Liver (tissue), 9 donors: ENCODE measurements around the gene PLA1A. TPM values are rescaled to one million over a fixed set of nuclear protein-coding genes. Genes with fewer than 3 reads are reported as not detected.

Source experiments
- DNase-seq: peaks from one replicate; pipeline ENCODE4 v3.0.0-alpha.2; 2017; ENCODE audit warnings: low spot score
- H3K27ac ChIP-seq, 2 donors: one replicate each; pipeline ENCODE4 v1.7.0; 2013; ENCODE audit warnings: inconsistent platforms in 2 of 2, low read length in 2 of 2, control low read depth in 1 of 2, low read depth in 1 of 2, mild to moderate bottlenecking in 1 of 2
- H3K27me3 ChIP-seq, 4 donors: one replicate each; pipeline versions ENCODE4 v1.6.1 to v1.7.0; 2013; ENCODE audit warnings: low read length in 3 of 4, inconsistent platforms in 1 of 4, mild to moderate bottlenecking in 1 of 4, moderate library complexity in 1 of 4; ENCODE audit not compliant: control insufficient read depth in 4 of 4, insufficient read depth in 4 of 4
- H3K36me3 ChIP-seq, 4 donors: one replicate each; pipeline versions ENCODE4 v1.6.1 to v1.7.0; 2013; ENCODE audit warnings: low read length in 3 of 4, mild to moderate bottlenecking in 3 of 4, low read depth in 1 of 4, moderate library complexity in 1 of 4; ENCODE audit not compliant: control insufficient read depth in 4 of 4, insufficient read depth in 3 of 4
- H3K4me1 ChIP-seq, 4 donors: one replicate each; pipeline versions ENCODE4 v1.6.1 to v1.7.0; 2013; ENCODE audit warnings: low read length in 3 of 4, mild to moderate bottlenecking in 3 of 4, moderate library complexity in 1 of 4; ENCODE audit not compliant: control insufficient read depth in 4 of 4, insufficient read depth in 4 of 4
- H3K4me3 ChIP-seq, 3 donors: one replicate each; pipeline versions ENCODE4 v1.6.1 to v1.7.0; 2013; ENCODE audit warnings: low read length in 3 of 3, control low read depth in 1 of 3, low read depth in 1 of 3, mild to moderate bottlenecking in 1 of 3
- H3K9ac ChIP-seq, 2 donors: one replicate each; pipeline ENCODE4 v1.7.0; 2013; ENCODE audit warnings: low read length in 2 of 2, mild to moderate bottlenecking in 2 of 2, moderate library complexity in 2 of 2, control low read depth in 1 of 2, low read depth in 1 of 2
- H3K9me3 ChIP-seq, 4 donors: one replicate each; pipeline versions ENCODE4 v1.6.1 to v1.7.0; 2013; ENCODE audit warnings: low read length in 3 of 4; ENCODE audit not compliant: control insufficient read depth in 4 of 4
- EGR1 ChIP-seq, 2 donors: IDR thresholded peaks; 2 replicates each; pipeline ENCODE4 v1.6.1; 2016 to 2018; ENCODE audit warnings: antibody characterized with exemption in 2 of 2, low read depth in 2 of 2
- FOXA1 ChIP-seq: IDR thresholded peaks from 2 replicates; pipeline ENCODE4 v1.6.1; 2016; ENCODE audit warnings: antibody characterized with exemption
- FOXA2 ChIP-seq: IDR thresholded peaks from 2 replicates; pipeline ENCODE4 v1.6.1; 2016; ENCODE audit warnings: antibody characterized with exemption
- HNF4A ChIP-seq, 2 donors: conservative IDR thresholded peaks; 2 replicates each; pipeline ENCODE4 v1.6.1; 2016; ENCODE audit warnings: antibody characterized with exemption in 2 of 2, mild to moderate bottlenecking in 2 of 2
- HNF4G ChIP-seq: IDR thresholded peaks from 2 replicates; pipeline ENCODE4 v1.6.1; 2016; ENCODE audit warnings: antibody characterized with exemption
- JUND ChIP-seq, 2 donors: IDR thresholded peaks; 2 replicates each; pipeline ENCODE4 v1.6.1; 2016; ENCODE audit warnings: antibody characterized with exemption in 2 of 2
- NR2F2 ChIP-seq: IDR thresholded peaks from 2 replicates; pipeline ENCODE4 v1.6.1; 2016; ENCODE audit warnings: antibody characterized with exemption
- RAD21 ChIP-seq, 2 donors: IDR thresholded peaks; 2 replicates each; pipeline ENCODE4 v1.6.1; 2016; ENCODE audit warnings: antibody characterized with exemption in 2 of 2, mild to moderate bottlenecking in 2 of 2
- SP1 ChIP-seq: IDR thresholded peaks from 2 replicates; pipeline ENCODE4 v1.6.1; 2018; ENCODE audit warnings: antibody characterized with exemption, mild to moderate bottlenecking
- YY1 ChIP-seq: IDR thresholded peaks from 2 replicates; pipeline ENCODE4 v1.6.1; 2016; ENCODE audit warnings: antibody characterized with exemption, mild to moderate bottlenecking
- WGBS: extraction: QIAGEN DNeasy Blood & Tissue Kit; methylation state at CpG from one replicate; pipeline ENCODE4 v1.1.7; 2013; 5-methylcytosine and 5-hydroxymethylcytosine counted together
- polyA plus RNA-seq, 2 donors: library from polyadenylated mRNA; stranded (reverse) in 1 of 2; unstranded in 1 of 2; fragments of 200-250 nt in 1 of 2; fragments of >200 nt in 1 of 2; fragmentation: Nextera tagmentation in 1 of 2; extraction: Ambion mirVana in 1 of 2; gene quantifications; one replicate each; pipeline versions ENCODE4 v1.2.1 to v1.2.3, GENCODE V29; 2013 to 2015
- total RNA-seq, 2 donors: library from RNA; depleted of rRNA; stranded (reverse); fragments of >200 nt; gene quantifications; one replicate each; pipeline ENCODE4 v1.2.3, GENCODE V29; 2014
- TF ChIP-seq, protein P1 (sequence below): IDR thresholded peaks from 2 replicates; pipeline ENCODE4 v1.6.1; 2016; ENCODE audit warnings: antibody characterized with exemption
- TF ChIP-seq, protein P2 (sequence below): IDR thresholded peaks from 2 replicates; pipeline ENCODE4 v1.6.1; 2016; ENCODE audit warnings: antibody characterized with exemption
- TF ChIP-seq, protein P3 (sequence below): IDR thresholded peaks from 2 replicates; pipeline ENCODE4 v1.6.1; 2016; ENCODE audit warnings: antibody characterized with exemption
- TF ChIP-seq, protein P4 (sequence below): fragments of 150-350 bp; IDR thresholded peaks from 2 replicates; pipeline ENCODE4 v1.5.1; 2017; ENCODE audit warnings: improper control_type of control experiment, low read depth, low read length; ENCODE audit not compliant: missing input control
- TF ChIP-seq, protein P5 (sequence below): IDR thresholded peaks from 2 replicates; pipeline ENCODE4 v1.6.1; 2016; ENCODE audit warnings: antibody characterized with exemption, mild to moderate bottlenecking
- donor health status: healthy.
- donor health status: healthy.
- donor health status: healthy.
- donor health status: healthy.
- donor health status: healthy.

Gene PLA1A
- total and polyA plus RNA-seq, 4 donors: 6.0 to 63.9 (median 33.0) TPM

DNA sequence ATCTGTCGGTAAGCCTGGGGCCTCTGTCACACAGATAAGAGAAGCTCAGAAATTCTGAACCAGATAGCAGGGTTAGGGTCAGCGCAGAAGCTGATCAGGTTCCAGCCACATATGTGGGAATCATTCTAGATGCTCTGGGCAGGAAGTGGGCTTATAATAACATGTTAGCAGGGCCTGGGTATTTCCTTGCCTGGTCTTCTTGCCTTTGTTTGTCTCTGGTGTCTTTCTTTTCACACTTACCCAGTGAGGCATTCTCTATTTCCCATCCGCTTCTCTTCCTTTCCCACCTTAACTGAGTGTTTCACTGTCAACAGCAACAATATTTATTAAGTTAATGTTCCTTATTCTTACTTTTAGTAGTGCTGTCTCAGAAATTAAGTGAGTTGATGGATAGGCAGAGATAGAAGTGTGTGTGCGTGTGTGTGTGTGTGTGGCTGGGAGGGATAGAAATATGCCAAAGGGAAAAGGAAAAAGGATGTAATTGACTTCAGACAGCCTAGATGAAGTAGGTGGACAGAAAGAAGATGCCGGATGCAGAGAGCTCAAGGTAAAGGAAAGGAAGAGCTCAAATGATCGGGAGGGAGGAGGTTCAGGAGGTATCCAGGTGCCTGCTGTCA lies 2.0 kb downstream of the PLA1A start:
- H3K9ac ChIP-seq: no peak overlapping the region
- no peaks in the 10 kb centered on the region for H3K27me3 ChIP-seq
- no peak overlapping the region for H3K27ac ChIP-seq
- WGBS: 93% methylated on average over 6 of the region's 6 CpGs
- TF ChIP-seq YY1: no peak
- TF ChIP-seq HNF4G: no peak
- TF ChIP-seq, protein P1, sequence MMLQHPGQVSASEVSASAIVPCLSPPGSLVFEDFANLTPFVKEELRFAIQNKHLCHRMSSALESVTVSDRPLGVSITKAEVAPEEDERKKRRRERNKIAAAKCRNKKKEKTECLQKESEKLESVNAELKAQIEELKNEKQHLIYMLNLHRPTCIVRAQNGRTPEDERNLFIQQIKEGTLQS: no peak
- TF ChIP-seq, protein P2, sequence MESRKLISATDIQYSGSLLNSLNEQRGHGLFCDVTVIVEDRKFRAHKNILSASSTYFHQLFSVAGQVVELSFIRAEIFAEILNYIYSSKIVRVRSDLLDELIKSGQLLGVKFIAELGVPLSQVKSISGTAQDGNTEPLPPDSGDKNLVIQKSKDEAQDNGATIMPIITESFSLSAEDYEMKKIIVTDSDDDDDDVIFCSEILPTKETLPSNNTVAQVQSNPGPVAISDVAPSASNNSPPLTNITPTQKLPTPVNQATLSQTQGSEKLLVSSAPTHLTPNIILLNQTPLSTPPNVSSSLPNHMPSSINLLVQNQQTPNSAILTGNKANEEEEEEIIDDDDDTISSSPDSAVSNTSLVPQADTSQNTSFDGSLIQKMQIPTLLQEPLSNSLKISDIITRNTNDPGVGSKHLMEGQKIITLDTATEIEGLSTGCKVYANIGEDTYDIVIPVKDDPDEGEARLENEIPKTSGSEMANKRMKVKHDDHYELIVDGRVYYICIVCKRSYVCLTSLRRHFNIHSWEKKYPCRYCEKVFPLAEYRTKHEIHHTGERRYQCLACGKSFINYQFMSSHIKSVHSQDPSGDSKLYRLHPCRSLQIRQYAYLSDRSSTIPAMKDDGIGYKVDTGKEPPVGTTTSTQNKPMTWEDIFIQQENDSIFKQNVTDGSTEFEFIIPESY: no peak
- TF ChIP-seq, protein P3, sequence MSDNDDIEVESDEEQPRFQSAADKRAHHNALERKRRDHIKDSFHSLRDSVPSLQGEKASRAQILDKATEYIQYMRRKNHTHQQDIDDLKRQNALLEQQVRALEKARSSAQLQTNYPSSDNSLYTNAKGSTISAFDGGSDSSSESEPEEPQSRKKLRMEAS: no peak
- no peak for TF ChIP-seq EGR1 (IDR thresholded peaks at IDR 0.05; ENCODE audit: low read depth in 2 of 2)
- TF ChIP-seq, protein P4, sequence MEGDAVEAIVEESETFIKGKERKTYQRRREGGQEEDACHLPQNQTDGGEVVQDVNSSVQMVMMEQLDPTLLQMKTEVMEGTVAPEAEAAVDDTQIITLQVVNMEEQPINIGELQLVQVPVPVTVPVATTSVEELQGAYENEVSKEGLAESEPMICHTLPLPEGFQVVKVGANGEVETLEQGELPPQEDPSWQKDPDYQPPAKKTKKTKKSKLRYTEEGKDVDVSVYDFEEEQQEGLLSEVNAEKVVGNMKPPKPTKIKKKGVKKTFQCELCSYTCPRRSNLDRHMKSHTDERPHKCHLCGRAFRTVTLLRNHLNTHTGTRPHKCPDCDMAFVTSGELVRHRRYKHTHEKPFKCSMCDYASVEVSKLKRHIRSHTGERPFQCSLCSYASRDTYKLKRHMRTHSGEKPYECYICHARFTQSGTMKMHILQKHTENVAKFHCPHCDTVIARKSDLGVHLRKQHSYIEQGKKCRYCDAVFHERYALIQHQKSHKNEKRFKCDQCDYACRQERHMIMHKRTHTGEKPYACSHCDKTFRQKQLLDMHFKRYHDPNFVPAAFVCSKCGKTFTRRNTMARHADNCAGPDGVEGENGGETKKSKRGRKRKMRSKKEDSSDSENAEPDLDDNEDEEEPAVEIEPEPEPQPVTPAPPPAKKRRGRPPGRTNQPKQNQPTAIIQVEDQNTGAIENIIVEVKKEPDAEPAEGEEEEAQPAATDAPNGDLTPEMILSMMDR: no peak
- no peak for TF ChIP-seq RAD21 (IDR thresholded peaks at IDR 0.05)
- TF ChIP-seq FOXA2: no peak
- TF ChIP-seq NR2F2: no peak
- TF ChIP-seq, protein P5, sequence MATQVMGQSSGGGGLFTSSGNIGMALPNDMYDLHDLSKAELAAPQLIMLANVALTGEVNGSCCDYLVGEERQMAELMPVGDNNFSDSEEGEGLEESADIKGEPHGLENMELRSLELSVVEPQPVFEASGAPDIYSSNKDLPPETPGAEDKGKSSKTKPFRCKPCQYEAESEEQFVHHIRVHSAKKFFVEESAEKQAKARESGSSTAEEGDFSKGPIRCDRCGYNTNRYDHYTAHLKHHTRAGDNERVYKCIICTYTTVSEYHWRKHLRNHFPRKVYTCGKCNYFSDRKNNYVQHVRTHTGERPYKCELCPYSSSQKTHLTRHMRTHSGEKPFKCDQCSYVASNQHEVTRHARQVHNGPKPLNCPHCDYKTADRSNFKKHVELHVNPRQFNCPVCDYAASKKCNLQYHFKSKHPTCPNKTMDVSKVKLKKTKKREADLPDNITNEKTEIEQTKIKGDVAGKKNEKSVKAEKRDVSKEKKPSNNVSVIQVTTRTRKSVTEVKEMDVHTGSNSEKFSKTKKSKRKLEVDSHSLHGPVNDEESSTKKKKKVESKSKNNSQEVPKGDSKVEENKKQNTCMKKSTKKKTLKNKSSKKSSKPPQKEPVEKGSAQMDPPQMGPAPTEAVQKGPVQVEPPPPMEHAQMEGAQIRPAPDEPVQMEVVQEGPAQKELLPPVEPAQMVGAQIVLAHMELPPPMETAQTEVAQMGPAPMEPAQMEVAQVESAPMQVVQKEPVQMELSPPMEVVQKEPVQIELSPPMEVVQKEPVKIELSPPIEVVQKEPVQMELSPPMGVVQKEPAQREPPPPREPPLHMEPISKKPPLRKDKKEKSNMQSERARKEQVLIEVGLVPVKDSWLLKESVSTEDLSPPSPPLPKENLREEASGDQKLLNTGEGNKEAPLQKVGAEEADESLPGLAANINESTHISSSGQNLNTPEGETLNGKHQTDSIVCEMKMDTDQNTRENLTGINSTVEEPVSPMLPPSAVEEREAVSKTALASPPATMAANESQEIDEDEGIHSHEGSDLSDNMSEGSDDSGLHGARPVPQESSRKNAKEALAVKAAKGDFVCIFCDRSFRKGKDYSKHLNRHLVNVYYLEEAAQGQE: no peak
- no peak for TF ChIP-seq SP1
- TF ChIP-seq HNF4A (conservative IDR thresholded peaks at IDR 0.05): no peak
- no peak for TF ChIP-seq FOXA1
- no peak for TF ChIP-seq JUND (IDR thresholded peaks at IDR 0.05)
- no peaks in the 10 kb centered on the region for H3K36me3 ChIP-seq
- no peaks in the 10 kb centered on the region for H3K9me3 ChIP-seq
- DNase-seq: no peak
- peaks cover 2 to 42% (median 24%) of the 10 kb centered on the region in 4 donors for H3K4me1 ChIP-seq
- H3K4me3 ChIP-seq: no peak overlapping the region

DNA sequence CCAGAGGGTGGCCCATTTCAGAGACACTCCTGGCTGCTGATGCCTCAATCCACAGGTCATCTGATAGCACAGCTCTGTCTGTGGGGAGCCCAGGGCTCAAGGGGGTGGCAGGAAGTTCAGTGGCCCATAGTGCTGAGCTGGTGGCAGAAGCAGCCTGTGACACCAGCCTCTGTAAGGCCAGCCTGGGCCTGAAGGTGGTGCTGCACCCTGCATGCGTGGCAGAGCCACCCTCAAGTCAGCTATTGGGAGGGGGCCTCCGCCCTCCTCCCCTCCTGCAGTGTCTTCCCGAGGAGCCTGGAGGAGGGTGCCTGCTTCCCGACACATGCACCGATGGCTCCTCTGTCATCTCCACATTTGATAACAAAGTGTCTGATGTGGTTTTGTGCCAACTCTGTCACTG lies 3.0 kb downstream of the PLA1A start:
- TF ChIP-seq FOXA1 (no peak), RAD21 (IDR thresholded peaks at IDR 0.05) (peak; percentile 9 to 45), HNF4A (conservative IDR thresholded peaks at IDR 0.05) (no peak)
- WGBS: 72% methylated on average over 5 of the region's 5 CpGs
- Histone ChIP-seq H3K9me3 (no peaks in the 10 kb centered on the region), H3K36me3 (no peaks in the 10 kb centered on the region), H3K27ac (no peak overlapping the region), H3K9ac (no peak overlapping the region), H3K4me3 (no peak overlapping the region), H3K4me1 (peaks cover 2 to 39% (median 23%) of the 10 kb centered on the region in 4 donors), H3K27me3 (no peaks in the 10 kb centered on the region)
- no peak for DNase-seq
